Spleen (tissue), 7 donors: ENCODE data around the gene B3GALNT2.

Source experiments
- CTCF ChIP-seq, 11 experiments: fragments of 200-600 bp in 7 of 11; fragments of 450-650 bp in 4 of 11; sonication (generic) in 4 of 11; IDR thresholded peaks in 8 of 11; conservative IDR thresholded peaks in 3 of 11; 1 replicate in 7 of 11; 2 replicates in 4 of 11; pipeline versions ENCODE4 v1.4.0 to v1.8.0; 2016 to 2021; ENCODE audit warnings: antibody characterized with exemption in 11 of 11, inconsistent platforms in 4 of 11, mild to moderate bottlenecking in 1 of 11
- POLR2A ChIP-seq, 3 donors: fragments of 450-650 bp; IDR thresholded peaks; one replicate each; pipeline ENCODE4 v1.5.1; 2017; ENCODE audit warnings: antibody characterized with exemption in 3 of 3, mild to moderate bottlenecking in 1 of 3
- donor health status: DM: no; HTN: no; CAD: no; lungs with moderate emphysema.
- donor health status: DM: no; HTN: no; CAD: no.
- donor health status: DM: no; HTN: no; CAD: no.

GRCh38 chr1:235504494-235505222 is 406 bp upstream of the B3GALNT2 start:
- peak; percentile 92 to 99 (median 98) for TF ChIP-seq CTCF (IDR thresholded peaks at IDR 0.05 in 8 of 11, conservative IDR thresholded peaks at IDR 0.05 in 3 of 11)
- TF ChIP-seq POLR2A (IDR thresholded peaks at IDR 0.05), result peak in 2 of 3 donors; percentile 60 to 85
